Measurements from ENCODE around the gene TMEM52B. TPM values are rescaled to one million over a fixed set of nuclear protein-coding genes. Genes with fewer than 3 reads are reported as not detected.

Gene TMEM52B
- 5.3 TPM for polyA plus RNA-seq (2013, experiment 1 of 2)
- polyA plus RNA-seq (2013, experiment 2 of 2): 6.4 TPM

DNA sequence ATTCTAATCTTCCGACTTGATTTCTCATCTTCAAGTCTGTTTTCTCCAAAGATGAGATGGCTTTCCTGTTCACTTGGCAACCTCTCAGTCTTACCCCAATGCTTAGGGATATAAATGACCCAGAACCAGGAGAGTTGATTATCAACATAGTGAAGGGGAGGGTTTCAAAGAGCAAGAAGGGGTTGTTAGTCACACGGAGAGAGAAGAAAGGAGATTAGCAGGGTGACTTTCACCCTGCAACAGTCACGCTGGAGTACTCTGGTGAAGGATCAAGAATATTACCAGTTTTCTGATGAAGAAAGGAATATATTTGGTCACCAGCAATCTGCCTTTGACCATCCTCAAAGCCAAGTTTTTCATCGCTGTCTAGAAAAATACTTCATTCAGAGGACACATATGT, at the start of gene TMEM52B:
Gene TMEM52B (plus strand): TSS at position 212 of the 400 bp plus-strand sequence. CDS start 543 bp downstream, outside the sequence.
- H3K14ac ChIP-seq (ENCODE audit: low read length in 2 of 2): no peak within 1 kb of the TSS
- no peak within 1 kb of the TSS for H2AFZ ChIP-seq (ENCODE audit: low read depth, low read length)
- H2BK15ac ChIP-seq (ENCODE audit: low read depth, poor library complexity, severe bottlenecking): no peak within 1 kb of the TSS
- peak within 1 kb of the TSS; percentile 35 for H3K9ac ChIP-seq (ENCODE audit: low read length)
- H3K9me3 ChIP-seq (ENCODE audit: control insufficient read depth, low read length): no peaks in the 10 kb centered on the region
- H3K4me1 ChIP-seq (ENCODE audit: control insufficient read depth, insufficient read depth, low read depth, low read length): no peaks in the 10 kb centered on the region
- H3K4me2 ChIP-seq (ENCODE audit: low read length, poor library complexity, severe bottlenecking): peak within 1 kb of the TSS; percentile 65
- H4K8ac ChIP-seq (ENCODE audit: low read length): no peak within 1 kb of the TSS
- no peak within 1 kb of the TSS for H3K4ac ChIP-seq (ENCODE audit: low read depth in 1 of 2, low read length in 2 of 2)
- WGBS: 77% methylated on average over 3 of the region's 4 CpGs
- no peak within 1 kb of the TSS for H4K91ac ChIP-seq (ENCODE audit: low read length)
- peak; percentile 23 for DNase-seq
- no peak within 1 kb of the TSS for H3K27ac ChIP-seq (ENCODE audit: low read length, poor library complexity, severe bottlenecking)
- H3K18ac ChIP-seq (ENCODE audit: low read depth in 1 of 2, low read length in 2 of 2): peak within 1 kb of the TSS; percentile 34 to 71
- no peak within 1 kb of the TSS for H2AK5ac ChIP-seq (ENCODE audit: low read length, severe bottlenecking)
- H2BK120ac ChIP-seq (ENCODE audit: low read depth, low read length): peak within 1 kb of the TSS; percentile 11
- H3K4me3 ChIP-seq (ENCODE audit: insufficient read depth in 1 of 2, low read depth in 1 of 2, low read length in 2 of 2): no peak within 1 kb of the TSS
- no peaks in the 10 kb centered on the region for H3K27me3 ChIP-seq (ENCODE audit: control insufficient read depth in 1 of 2, insufficient read depth in 1 of 2, low read length in 2 of 2)
- no peak within 1 kb of the TSS for H3K23ac ChIP-seq (ENCODE audit: low read length in 2 of 2)
- no peak within 1 kb of the TSS for H2BK5ac ChIP-seq (ENCODE audit: low read depth, low read length, poor library complexity, severe bottlenecking)
- no peaks in the 10 kb centered on the region for H3K79me1 ChIP-seq (replicated peaks; ENCODE audit: low read length, poor library complexity, severe bottlenecking)
- H3K36me3 ChIP-seq (ENCODE audit: control insufficient read depth in 1 of 2, insufficient read depth in 2 of 2, low read depth in 1 of 2, low read length in 2 of 2): no peaks in the 10 kb centered on the region
- peak within 1 kb of the TSS in 1 of 2 experiments; percentile 89 for H2BK12ac ChIP-seq (ENCODE audit: low read length in 2 of 2)

GRCh38 chr12:10130042-10130441, 48.8 kb upstream of the TMEM52B start, which contains the start of gene CLEC7A:
CLEC7A (minus strand) TSS chr12:10130199; CDS start chr12:10130082, 117 bp downstream.
- WGBS: 29% methylated on average over 1 of the region's 1 CpG
- Histone ChIP-seq H3K4me3 (ENCODE audit: insufficient read depth in 1 of 2, low read depth in 1 of 2, low read length in 2 of 2) (no peak within 1 kb of the TSS), H2BK5ac (ENCODE audit: low read depth, low read length, poor library complexity, severe bottlenecking) (no peak within 1 kb of the TSS), H3K4me1 (ENCODE audit: control insufficient read depth, insufficient read depth, low read depth, low read length) (no peaks in the 10 kb centered on the region), H4K91ac (ENCODE audit: low read length) (no peak within 1 kb of the TSS), H3K18ac (ENCODE audit: low read depth in 1 of 2, low read length in 2 of 2) (no peak within 1 kb of the TSS), H3K36me3 (ENCODE audit: control insufficient read depth in 1 of 2, insufficient read depth in 2 of 2, low read depth in 1 of 2, low read length in 2 of 2) (no peaks in the 10 kb centered on the region), H2BK120ac (ENCODE audit: low read depth, low read length) (no peak within 1 kb of the TSS), H3K4ac (ENCODE audit: low read depth in 1 of 2, low read length in 2 of 2) (no peak within 1 kb of the TSS), H3K9me3 (ENCODE audit: control insufficient read depth, low read length) (no peaks in the 10 kb centered on the region), H3K27ac (ENCODE audit: low read length, poor library complexity, severe bottlenecking) (no peak within 1 kb of the TSS), H2AFZ (ENCODE audit: low read depth, low read length) (no peak within 1 kb of the TSS), H3K27me3 (ENCODE audit: control insufficient read depth in 1 of 2, insufficient read depth in 1 of 2, low read length in 2 of 2) (no peaks in the 10 kb centered on the region), H3K14ac (ENCODE audit: low read length in 2 of 2) (no peak within 1 kb of the TSS), H2AK5ac (ENCODE audit: low read length, severe bottlenecking) (no peak within 1 kb of the TSS), H3K9ac (ENCODE audit: low read length) (no peak within 1 kb of the TSS), H4K8ac (ENCODE audit: low read length) (no peak within 1 kb of the TSS), H3K4me2 (ENCODE audit: low read length, poor library complexity, severe bottlenecking) (no peak within 1 kb of the TSS), H2BK15ac (ENCODE audit: low read depth, poor library complexity, severe bottlenecking) (no peak within 1 kb of the TSS), H3K23ac (ENCODE audit: low read length in 2 of 2) (no peak within 1 kb of the TSS), H3K79me1 (replicated peaks; ENCODE audit: low read length, poor library complexity, severe bottlenecking) (no peaks in the 10 kb centered on the region), H2BK12ac (ENCODE audit: low read length in 2 of 2) (no peak within 1 kb of the TSS)
- DNase-seq: no peak

DNA sequence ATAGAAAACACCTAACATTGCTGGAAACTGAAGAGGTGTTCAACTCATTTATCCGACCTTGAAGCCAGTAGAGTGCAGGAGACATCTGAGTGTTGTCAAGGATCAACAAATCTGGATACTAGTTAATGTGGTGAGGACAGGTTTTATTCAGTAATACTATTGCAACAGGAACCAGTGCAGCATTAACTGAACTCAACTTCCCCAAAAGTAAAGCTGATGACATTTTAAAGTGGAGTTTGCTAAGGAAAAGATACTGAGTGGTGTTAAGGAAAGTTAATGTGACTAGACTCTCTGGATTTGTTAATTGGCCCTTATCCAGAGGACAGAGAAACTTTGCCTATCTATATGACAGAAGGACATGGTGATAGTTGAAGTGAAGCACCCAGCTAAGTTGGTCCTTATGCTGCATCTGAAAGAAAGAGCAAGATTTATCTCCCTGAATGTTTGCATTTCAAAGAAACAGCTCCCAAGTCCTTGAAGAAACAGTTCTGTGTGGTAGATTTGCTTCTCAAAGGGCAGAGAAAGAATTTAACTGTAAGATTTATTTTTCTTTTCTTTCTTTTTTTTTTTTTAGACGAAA, 47.6 kb upstream of the TMEM52B start:
- no peaks in the 10 kb centered on the region for H3K36me3 ChIP-seq (ENCODE audit: control insufficient read depth in 1 of 2, insufficient read depth in 2 of 2, low read depth in 1 of 2, low read length in 2 of 2)
- no peak overlapping the region for H3K23ac ChIP-seq (ENCODE audit: low read length in 2 of 2)
- no peak overlapping the region for H2BK15ac ChIP-seq (ENCODE audit: low read depth, poor library complexity, severe bottlenecking)
- H2BK12ac ChIP-seq (ENCODE audit: low read length in 2 of 2): no peak overlapping the region
- no peak overlapping the region for H3K4ac ChIP-seq (ENCODE audit: low read depth in 1 of 2, low read length in 2 of 2)
- no peak overlapping the region for H3K4me3 ChIP-seq (ENCODE audit: insufficient read depth in 1 of 2, low read depth in 1 of 2, low read length in 2 of 2)
- no peak overlapping the region for H3K14ac ChIP-seq (ENCODE audit: low read length in 2 of 2)
- no peak overlapping the region for H3K9ac ChIP-seq (ENCODE audit: low read length)
- H2AFZ ChIP-seq (ENCODE audit: low read depth, low read length): no peak overlapping the region
- H3K4me2 ChIP-seq (ENCODE audit: low read length, poor library complexity, severe bottlenecking): no peak overlapping the region
- H4K91ac ChIP-seq (ENCODE audit: low read length): no peak overlapping the region
- H2AK5ac ChIP-seq (ENCODE audit: low read length, severe bottlenecking): no peak overlapping the region
- no peak for DNase-seq
- no peaks in the 10 kb centered on the region for H3K27me3 ChIP-seq (ENCODE audit: control insufficient read depth in 1 of 2, insufficient read depth in 1 of 2, low read length in 2 of 2)
- no peak overlapping the region for H3K18ac ChIP-seq (ENCODE audit: low read depth in 1 of 2, low read length in 2 of 2)
- WGBS: 66% methylated on average over 2 of the region's 2 CpGs
- H3K79me1 ChIP-seq (replicated peaks; ENCODE audit: low read length, poor library complexity, severe bottlenecking): no peaks in the 10 kb centered on the region
- no peaks in the 10 kb centered on the region for H3K9me3 ChIP-seq (ENCODE audit: control insufficient read depth, low read length)
- H2BK120ac ChIP-seq (ENCODE audit: low read depth, low read length): no peak overlapping the region
- H3K27ac ChIP-seq (ENCODE audit: low read length, poor library complexity, severe bottlenecking): no peak overlapping the region
- no peak overlapping the region for H4K8ac ChIP-seq (ENCODE audit: low read length)
- H3K4me1 ChIP-seq (ENCODE audit: control insufficient read depth, insufficient read depth, low read depth, low read length): no peaks in the 10 kb centered on the region
- no peak overlapping the region for H2BK5ac ChIP-seq (ENCODE audit: low read depth, low read length, poor library complexity, severe bottlenecking)

- Histone ChIP-seq H3K79me1 (replicated peaks; ENCODE audit: low read length, poor library complexity, severe bottlenecking) (no peaks in the 10 kb centered on the region), H2BK5ac (ENCODE audit: low read depth, low read length, poor library complexity, severe bottlenecking) (no peak overlapping the region), H3K4me2 (ENCODE audit: low read length, poor library complexity, severe bottlenecking) (no peak overlapping the region), H3K27me3 (ENCODE audit: control insufficient read depth in 1 of 2, insufficient read depth in 1 of 2, low read length in 2 of 2) (no peaks in the 10 kb centered on the region), H2AK5ac (ENCODE audit: low read length, severe bottlenecking) (no peak overlapping the region), H3K9me3 (ENCODE audit: control insufficient read depth, low read length) (no peaks in the 10 kb centered on the region), H3K23ac (ENCODE audit: low read length in 2 of 2) (no peak overlapping the region), H4K8ac (ENCODE audit: low read length) (no peak overlapping the region), H3K9ac (ENCODE audit: low read length) (no peak overlapping the region), H3K36me3 (ENCODE audit: control insufficient read depth in 1 of 2, insufficient read depth in 2 of 2, low read depth in 1 of 2, low read length in 2 of 2) (no peaks in the 10 kb centered on the region), H2BK15ac (ENCODE audit: low read depth, poor library complexity, severe bottlenecking) (no peak overlapping the region), H3K4me1 (ENCODE audit: control insufficient read depth, insufficient read depth, low read depth, low read length) (no peaks in the 10 kb centered on the region), H2AFZ (ENCODE audit: low read depth, low read length) (no peak overlapping the region), H2BK120ac (ENCODE audit: low read depth, low read length) (no peak overlapping the region), H2BK12ac (ENCODE audit: low read length in 2 of 2) (no peak overlapping the region), H3K27ac (ENCODE audit: low read length, poor library complexity, severe bottlenecking) (no peak overlapping the region), H3K4me3 (ENCODE audit: insufficient read depth in 1 of 2, low read depth in 1 of 2, low read length in 2 of 2) (no peak overlapping the region), H3K18ac (ENCODE audit: low read depth in 1 of 2, low read length in 2 of 2) (no peak overlapping the region), H3K4ac (ENCODE audit: low read depth in 1 of 2, low read length in 2 of 2) (no peak overlapping the region), H3K14ac (ENCODE audit: low read length in 2 of 2) (no peak overlapping the region), H4K91ac (ENCODE audit: low read length) (no peak overlapping the region)
- no peak for DNase-seq
- WGBS: 73% methylated on average over 5 of the region's 6 CpGs
These were observed 45.9 kb upstream of the TMEM52B start for GRCh38 chr12:10132850-10133370.
